ENCODE results near the gene SIK3. TPM values are rescaled to one million over a fixed set of nuclear protein-coding genes. Genes with fewer than 3 reads are reported as not detected.

SIK3 gene
- total RNA-seq, 2 donors from 2014 or later, result 26.2 to 77.6 TPM

- no peaks in the 10 kb centered on the region for H3K27me3 ChIP-seq (replicated peaks; ENCODE audit: insufficient read depth)
- H3K4me3 ChIP-seq, result no peak overlapping the region
- no peaks in the 10 kb centered on the region for H3K36me3 ChIP-seq
- no peaks in the 10 kb centered on the region for H3K9me3 ChIP-seq
- DNase-seq (ENCODE audit: low spot score), result no peak
- no peaks in the 10 kb centered on the region for H3K4me1 ChIP-seq (replicated peaks)
- H3K27ac ChIP-seq, result no peak overlapping the region
- TF ChIP-seq CTCF (IDR thresholded peaks at IDR 0.05) (no peak), POLR2AphosphoS5 (IDR thresholded peaks at IDR 0.05) (no peak), POLR2A (IDR thresholded peaks at IDR 0.05) (no peak)
- intact Hi-C loops (cut with DNase I), result no loop called here
- WGBS, result 100% methylated on average over 1 of the region's 1 CpG
These were observed 158.7 kb downstream of the SIK3 start for GRCh38 chr11:116939499-116939898.

GRCh38 chr11:116938471-116939070 is 159.7 kb downstream of the SIK3 start:
- Histone ChIP-seq H3K36me3 (no peaks in the 10 kb centered on the region), H3K4me1 (replicated peaks) (no peaks in the 10 kb centered on the region), H3K9me3 (no peaks in the 10 kb centered on the region), H3K4me3 (no peak overlapping the region), H3K27me3 (replicated peaks; ENCODE audit: insufficient read depth) (no peaks in the 10 kb centered on the region), H3K27ac (no peak overlapping the region)
- no peak for DNase-seq (ENCODE audit: low spot score)
- TF ChIP-seq POLR2AphosphoS5 (IDR thresholded peaks at IDR 0.05), result no peak
- no peak for TF ChIP-seq CTCF (IDR thresholded peaks at IDR 0.05)
- no peak for TF ChIP-seq POLR2A (IDR thresholded peaks at IDR 0.05)
- intact Hi-C loops (cut with DNase I), result no loop called here
- 85% methylated on average over 2 of the region's 2 CpGs for WGBS

GRCh38 chr11:116936754-116937446 is 161.3 kb downstream of the SIK3 start:
- Histone ChIP-seq H3K4me1 (replicated peaks) (no peaks in the 10 kb centered on the region), H3K9me3 (no peaks in the 10 kb centered on the region), H3K36me3 (no peaks in the 10 kb centered on the region), H3K27ac (no peak overlapping the region), H3K4me3 (no peak overlapping the region), H3K27me3 (replicated peaks; ENCODE audit: insufficient read depth) (no peaks in the 10 kb centered on the region)
- 98% methylated on average over 3 of the region's 3 CpGs for WGBS
- intact Hi-C loops (cut with DNase I), result no loop called here
- TF ChIP-seq POLR2AphosphoS5 (IDR thresholded peaks at IDR 0.05) (no peak), CTCF (IDR thresholded peaks at IDR 0.05) (no peak), POLR2A (IDR thresholded peaks at IDR 0.05) (no peak)
- DNase-seq (ENCODE audit: low spot score), result no peak

- no peaks in the 10 kb centered on the region for H3K9me3 ChIP-seq
- no peak overlapping the region for H3K4me3 ChIP-seq
- DNase-seq (ENCODE audit: low spot score), result no peak
- intact Hi-C loops (cut with DNase I), result no loop called here
- no peak overlapping the region for H3K27ac ChIP-seq
- H3K4me1 ChIP-seq (replicated peaks), result no peaks in the 10 kb centered on the region
- no peaks in the 10 kb centered on the region for H3K27me3 ChIP-seq (replicated peaks; ENCODE audit: insufficient read depth)
- 93% methylated on average over 1 of the region's 1 CpG for WGBS
- TF ChIP-seq POLR2A (IDR thresholded peaks at IDR 0.05) (no peak), POLR2AphosphoS5 (IDR thresholded peaks at IDR 0.05) (no peak), CTCF (IDR thresholded peaks at IDR 0.05) (no peak)
- no peaks in the 10 kb centered on the region for H3K36me3 ChIP-seq
These were observed 162.7 kb downstream of the SIK3 start for GRCh38 chr11:116935514-116935913.

- WGBS, result 100% methylated on average over 1 of the region's 1 CpG
- Histone ChIP-seq H3K9me3 (no peaks in the 10 kb centered on the region), H3K27ac (no peak overlapping the region), H3K36me3 (no peaks in the 10 kb centered on the region), H3K4me1 (replicated peaks) (no peaks in the 10 kb centered on the region), H3K27me3 (replicated peaks; ENCODE audit: insufficient read depth) (no peaks in the 10 kb centered on the region), H3K4me3 (no peak overlapping the region)
- no peak for TF ChIP-seq POLR2A (IDR thresholded peaks at IDR 0.05)
- TF ChIP-seq CTCF (IDR thresholded peaks at IDR 0.05), result no peak
- TF ChIP-seq POLR2AphosphoS5 (IDR thresholded peaks at IDR 0.05), result no peak
- DNase-seq (ENCODE audit: low spot score), result no peak
- intact Hi-C loops (cut with DNase I), result no loop called here
These were observed 163.1 kb downstream of the SIK3 start for GRCh38 chr11:116935089-116935488.

Data from prostate gland (tissue), 2 donors.